ENCODE results near the gene PIGN.
"Not testable (repeated sequence)": the region's sequence is repeated elsewhere in the genome, so short reads cannot be mapped to it uniquely, and the experiment has no call there.

PIGN gene

GRCh38 chr18:62182220-62182619 is 4.6 kb downstream of the PIGN start:
- no peak for DNase-seq

GRCh38 chr18:62179213-62179612 is 7.6 kb downstream of the PIGN start:
- no peak for DNase-seq

GRCh38 chr18:62177271-62177670 is 9.6 kb downstream of the PIGN start:
- DNase-seq: peak in 1 of 2 donors; percentile 23

- DNase-seq: no peak
Measured at GRCh38 chr18:62175521-62175920, 11.3 kb downstream of the PIGN start.

- DNase-seq: no peak
Measured at GRCh38 chr18:62172298-62172697, 14.6 kb downstream of the PIGN start.

GRCh38 chr18:62170857-62171256 is 16.0 kb downstream of the PIGN start:
- no peak for DNase-seq

- DNase-seq: not testable (repeated sequence)
Measured at GRCh38 chr18:62166524-62166923, 20.3 kb downstream of the PIGN start.

- DNase-seq: no peak
Measured at GRCh38 chr18:62165583-62165982, 21.3 kb downstream of the PIGN start.

GRCh38 chr18:62164855-62165487 is 21.9 kb downstream of the PIGN start:
- DNase-seq: no peak

- DNase-seq: no peak
Measured at GRCh38 chr18:62164310-62164709, 22.5 kb downstream of the PIGN start.

- DNase-seq: no peak
Measured at GRCh38 chr18:62157843-62158242, 29.0 kb downstream of the PIGN start.

- DNase-seq: no peak
Measured at GRCh38 chr18:62152844-62153243, 34.0 kb downstream of the PIGN start.

GRCh38 chr18:62151068-62151771 is 35.6 kb downstream of the PIGN start:
- DNase-seq: no peak

- DNase-seq: no peak
Measured at GRCh38 chr18:62144338-62144737, 42.5 kb downstream of the PIGN start.

- DNase-seq: no peak
Measured at GRCh38 chr18:62140259-62140658, 46.6 kb downstream of the PIGN start.

- DNase-seq: no peak
Measured at GRCh38 chr18:62138461-62139235, 48.2 kb downstream of the PIGN start.

- DNase-seq: peak in 1 of 2 donors; percentile 53
Measured at GRCh38 chr18:62131301-62131909, 55.5 kb downstream of the PIGN start.

- DNase-seq: no peak
Measured at GRCh38 chr18:62128157-62128556, 58.7 kb downstream of the PIGN start.

- DNase-seq: no peak
Measured at GRCh38 chr18:62126737-62127136, 60.1 kb downstream of the PIGN start.

GRCh38 chr18:62125702-62126101 is 61.2 kb downstream of the PIGN start:
- no peak for DNase-seq

- DNase-seq: no peak
Measured at GRCh38 chr18:62122330-62122729, 64.5 kb downstream of the PIGN start.

- no peak for DNase-seq
Measured at GRCh38 chr18:62119884-62120283, 67.0 kb downstream of the PIGN start.

GRCh38 chr18:62118328-62118727 is 68.5 kb downstream of the PIGN start:
- no peak for DNase-seq

- DNase-seq: no peak
Measured at GRCh38 chr18:62109676-62110075, 77.2 kb downstream of the PIGN start.
